ENCODE data around the gene SHC1.
"Not testable (repeated sequence)": the region's sequence is repeated elsewhere in the genome, so short reads cannot be mapped to it uniquely, and the experiment has no call there.

Gene SHC1

DNA sequence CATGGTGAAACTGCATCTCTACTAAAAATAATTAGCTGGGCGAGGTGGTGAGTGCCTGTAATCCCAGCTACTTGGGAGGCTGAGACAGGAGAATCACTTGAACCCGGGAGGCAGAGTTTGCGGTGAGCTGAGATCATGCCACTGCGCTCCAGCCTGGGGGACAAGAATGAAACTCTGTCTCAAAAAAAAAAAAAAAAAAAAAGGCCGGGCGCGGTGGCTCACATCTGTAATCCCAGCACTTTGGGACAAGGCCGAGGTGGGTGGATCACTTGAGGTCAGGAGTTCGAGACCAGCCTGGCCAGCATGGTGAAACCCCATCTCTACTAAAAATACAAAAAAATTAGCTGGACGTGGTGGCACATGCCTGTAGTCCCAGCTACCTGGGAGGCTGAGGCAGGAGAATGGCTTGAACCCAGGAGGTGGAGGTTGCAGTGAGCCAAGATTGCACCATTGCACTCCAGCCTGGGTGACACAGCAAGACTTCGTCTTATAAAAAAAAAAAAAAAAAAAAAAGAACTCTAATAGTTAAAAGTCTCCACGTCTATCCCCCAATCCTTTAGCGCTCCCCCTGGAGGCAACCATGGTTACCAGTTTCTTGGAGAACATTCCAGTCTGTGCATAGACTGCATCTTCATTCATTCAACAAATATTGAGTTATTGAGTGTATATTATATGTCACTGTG lies 24.9 kb upstream of the SHC1 start:
- not testable (repeated sequence) for DNase-seq

GRCh38 chr1:154994591-154994990 lies 24.0 kb upstream of the SHC1 start:
- no peak for DNase-seq

DNA sequence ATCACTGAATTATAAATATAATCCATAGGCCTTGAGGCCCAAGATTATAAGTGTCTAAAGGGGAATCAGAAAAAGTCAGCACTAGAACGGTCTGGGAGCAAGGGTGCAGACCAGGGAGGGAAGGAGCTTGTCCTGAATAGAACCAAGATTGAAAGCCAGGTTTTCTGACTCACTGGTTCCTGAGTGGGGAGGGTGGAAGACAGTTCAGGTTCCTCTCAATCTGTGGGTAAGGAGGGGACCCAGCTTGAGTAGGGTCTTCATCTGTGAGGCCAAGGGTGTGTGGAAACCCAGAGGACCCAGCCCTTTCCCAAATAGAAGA lies 23.7 kb upstream of the SHC1 start:
- no peak for DNase-seq

DNA sequence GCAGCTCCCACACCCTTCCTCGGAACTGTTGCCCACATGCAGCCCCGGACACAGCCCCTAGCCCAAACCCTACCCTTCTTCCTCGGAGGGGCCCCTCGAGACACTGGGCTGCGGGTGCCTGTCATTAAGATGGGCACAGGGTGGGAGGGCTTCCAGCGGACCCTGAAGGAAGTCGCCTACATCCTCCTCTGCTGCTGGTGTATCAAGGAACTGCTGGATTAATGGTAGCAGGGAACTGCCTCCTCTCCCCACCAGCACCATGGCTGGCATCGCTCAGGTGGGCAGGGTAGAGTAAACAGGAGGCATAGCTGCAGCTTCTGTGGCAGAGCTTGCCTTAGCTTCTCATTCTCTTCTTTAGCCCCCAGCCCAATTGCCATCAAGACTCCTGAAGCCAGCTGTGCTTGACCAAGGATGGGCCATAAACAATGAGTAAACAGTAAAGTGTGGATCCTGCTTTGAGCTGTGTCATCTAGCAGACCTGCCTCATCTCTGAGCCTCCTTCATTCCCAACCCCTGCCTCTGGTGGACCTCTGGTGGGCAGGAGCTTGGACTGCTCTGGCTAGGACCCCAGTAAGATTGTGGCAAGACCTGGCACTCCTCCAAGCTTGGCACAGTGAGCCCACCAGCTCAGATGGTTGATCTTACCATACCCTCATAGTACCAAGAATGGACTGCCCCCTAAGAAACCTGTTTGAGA lies 23.2 kb upstream of the SHC1 start, which contains the start of gene LENEP:
Gene LENEP (plus strand): TSS at position 15 of the 697 bp plus-strand sequence. CDS start 22 bp downstream, at position 37.
- no peak for DNase-seq

- no peak for DNase-seq
These were observed 22.4 kb upstream of the SHC1 start for GRCh38 chr1:154992721-154993571.

GRCh38 chr1:154990276-154990675 lies 19.7 kb upstream of the SHC1 start:
- DNase-seq, result no peak

DNA sequence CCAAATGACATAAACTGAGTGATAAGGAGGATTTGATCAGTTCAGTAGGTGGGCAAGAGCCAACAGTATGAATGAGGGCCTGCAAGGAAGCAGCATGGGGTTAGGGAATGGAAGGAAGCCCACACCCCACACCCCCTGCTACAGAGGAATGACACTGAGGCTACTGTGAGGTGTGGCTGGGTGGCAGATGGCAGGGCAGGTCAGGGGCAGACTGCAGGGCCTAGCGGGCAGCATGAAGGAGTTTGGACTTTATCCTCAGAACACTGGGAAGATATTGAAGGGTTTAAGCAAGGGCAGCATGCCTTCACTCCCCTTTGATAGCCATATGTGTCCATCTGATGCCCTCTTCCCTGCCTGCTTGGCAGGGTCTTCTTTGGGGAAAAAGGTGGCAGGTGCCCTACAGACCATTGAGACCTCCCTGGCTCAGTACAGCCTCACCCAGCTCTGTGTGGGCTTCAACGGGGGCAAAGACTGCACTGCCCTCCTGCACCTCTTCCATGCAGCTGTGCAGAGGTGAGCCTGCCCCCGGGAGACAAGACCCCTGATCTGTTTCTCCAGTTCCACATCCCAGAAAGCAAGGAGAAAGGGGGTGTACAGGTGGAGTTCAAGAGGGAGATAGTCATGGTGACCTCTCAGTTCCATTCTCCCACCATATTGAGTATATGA lies 18.8 kb upstream of the SHC1 start:
- DNase-seq, result no peak

- no peak for DNase-seq
These were observed 17.8 kb upstream of the SHC1 start for GRCh38 chr1:154988058-154988954.

DNA sequence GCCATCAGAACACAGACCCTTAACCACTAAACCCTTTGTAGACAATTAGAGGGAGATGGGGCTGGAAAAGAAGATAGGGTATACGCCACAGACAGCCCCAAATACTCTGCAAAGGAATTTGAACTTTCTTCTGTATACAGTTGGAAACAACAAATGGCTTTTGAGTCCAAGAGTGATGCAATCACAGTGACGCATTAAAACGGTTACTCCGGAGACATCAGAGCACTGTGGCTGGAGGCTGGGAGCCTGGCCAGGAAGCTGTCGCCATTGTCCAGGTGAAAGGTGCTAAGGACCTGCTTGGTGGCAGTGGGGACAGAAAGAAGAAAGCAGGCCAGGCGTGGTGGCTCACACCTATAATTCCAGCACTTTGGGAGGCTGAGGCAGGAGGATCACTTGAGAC lies 16.8 kb upstream of the SHC1 start:
- DNase-seq, result no peak

GRCh38 chr1:154986736-154987135 lies 16.2 kb upstream of the SHC1 start:
- DNase-seq, result not testable (repeated sequence)

- peak; percentile 26 for DNase-seq
These were observed 13.4 kb upstream of the SHC1 start for GRCh38 chr1:154983776-154984466.

- DNase-seq, result peak; percentile 97
These were observed 12.5 kb upstream of the SHC1 start, which contains the start of gene FLAD1 for GRCh38 chr1:154982897-154983648. Gene FLAD1, plus strand, starts transcription at chr1:154983344. Its CDS starts 351 bp downstream, at chr1:154983695.

DNA sequence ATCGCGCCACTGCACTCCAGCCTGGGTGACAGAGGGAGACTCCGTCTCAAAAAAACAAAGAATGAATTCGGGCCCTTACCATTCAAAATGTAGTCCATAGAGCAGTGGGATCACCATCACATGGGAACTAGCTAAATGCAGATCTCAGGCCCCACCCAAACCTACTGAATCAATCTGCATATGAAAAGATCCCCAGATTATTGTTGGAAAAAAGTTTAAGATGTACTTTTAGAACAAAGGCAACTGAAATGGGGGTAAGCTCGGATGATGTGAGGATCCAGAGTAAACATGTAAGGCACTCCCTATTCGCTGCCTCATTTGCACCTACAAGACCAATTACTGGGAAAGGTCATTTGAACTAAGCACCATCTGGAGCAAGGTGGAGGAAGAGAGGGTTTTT lies 11.8 kb upstream of the SHC1 start:
- no peak for DNase-seq

DNA sequence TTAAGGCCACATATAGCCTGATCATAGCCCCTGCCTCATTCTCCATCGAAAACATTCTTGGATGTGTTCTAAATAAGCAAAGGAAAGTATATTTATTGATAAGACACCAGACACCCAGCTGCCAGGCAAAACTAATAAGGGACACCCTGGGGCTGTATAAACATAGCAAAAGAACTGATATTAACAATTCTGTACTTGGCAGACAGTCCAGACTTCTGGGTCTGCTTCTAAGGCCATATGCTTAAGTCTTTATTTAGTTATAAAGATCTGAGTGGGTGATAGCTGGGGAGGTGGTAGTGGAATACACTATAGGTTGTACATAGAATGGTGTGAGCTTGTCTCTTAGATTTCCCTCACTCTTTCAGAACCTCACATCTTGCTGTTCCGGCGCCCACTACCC lies 7.8 kb upstream of the SHC1 start:
- DNase-seq, result no peak

GRCh38 chr1:154977762-154978161 lies 7.2 kb upstream of the SHC1 start:
- DNase-seq, result not testable (repeated sequence)

DNA sequence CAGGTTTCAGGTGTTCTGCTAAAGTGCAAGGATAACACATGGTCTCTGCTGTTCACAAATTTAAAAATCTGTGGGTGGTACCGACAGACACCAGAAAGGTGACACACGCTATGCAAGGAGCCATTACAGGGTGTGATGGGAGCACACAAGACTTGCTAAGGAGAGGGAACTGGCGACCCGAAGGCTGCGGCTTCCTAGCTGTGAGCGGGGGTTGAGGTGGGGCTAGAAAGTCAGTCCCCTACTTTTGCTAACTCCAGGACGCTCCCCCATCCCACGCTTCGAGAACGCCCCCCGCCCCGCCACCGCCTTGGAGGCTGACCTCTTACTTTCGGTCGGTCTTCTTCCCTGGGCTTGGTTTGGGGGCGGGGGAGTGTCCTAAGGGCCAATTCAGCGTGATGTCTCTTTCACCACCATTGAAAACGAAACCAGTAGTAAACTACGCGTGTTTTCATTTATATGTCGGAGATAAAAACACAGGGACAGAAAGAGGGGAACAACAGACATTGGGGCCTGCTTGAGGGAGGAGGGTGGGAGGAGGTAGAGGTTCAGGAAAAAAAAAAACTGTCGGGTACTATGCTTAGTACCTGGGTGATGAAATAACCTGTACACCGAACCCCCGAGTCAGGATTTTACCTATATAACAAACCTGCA lies 5.0 kb upstream of the SHC1 start:
- peak; percentile 72 for DNase-seq

DNA sequence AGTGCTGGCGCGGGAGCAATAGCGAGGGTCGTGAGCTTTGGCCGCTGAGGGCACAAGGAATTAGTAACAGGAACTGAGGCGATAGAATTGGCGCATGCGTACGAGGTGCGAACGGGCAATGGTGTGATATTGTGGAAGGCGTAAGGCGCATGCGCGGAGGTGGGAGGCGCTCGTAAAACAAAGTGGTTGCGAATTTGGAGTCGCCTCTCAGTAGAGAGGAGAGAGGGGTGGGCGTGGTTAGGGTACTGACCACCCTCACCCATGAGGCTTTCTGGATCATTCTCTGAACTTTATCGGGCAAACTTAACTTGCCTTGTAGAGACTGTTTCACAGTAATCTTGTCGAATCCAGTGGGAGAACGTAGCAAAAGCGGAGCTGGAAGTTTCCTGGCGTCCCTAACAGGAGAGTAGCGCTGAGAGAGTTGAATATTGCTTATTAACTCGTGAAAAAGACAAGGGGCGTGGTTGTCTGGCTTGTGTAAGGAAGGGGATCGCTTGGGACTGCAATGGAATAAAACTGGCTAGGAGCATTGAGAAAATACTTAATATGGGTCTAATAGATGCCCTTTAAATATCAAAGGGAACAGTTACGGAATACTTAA lies 4.4 kb upstream of the SHC1 start:
- peak; percentile 92 for DNase-seq

- DNase-seq, result peak; percentile 97
These were observed 3.7 kb upstream of the SHC1 start, which contains the start of gene CKS1B for GRCh38 chr1:154974102-154974807. Gene CKS1B, plus strand, starts transcription at chr1:154974681. Its CDS starts 65 bp downstream, at chr1:154974746.

Data from activated naive CD4-positive, alpha-beta T cell treated with Interleukin-2 at 50 U/mL for 16 hours (primary cell).